HEK293T (cell line): ENCODE data around the gene HYKK.

Source experiments
- CTCF ChIA-PET: fragments of 350-600 bp; formaldehyde crosslinking; extraction: SDS; loops from one replicate; lab custom pipeline; 2021; ENCODE audit warnings: antibody characterized with exemption, inconsistent platforms; lab: Yijun Ruan, JAX
- POLR2A ChIA-PET: fragments of 350-600 bp; formaldehyde crosslinking; extraction: SDS; loops from one replicate; lab custom pipeline; 2020; ENCODE audit warnings: antibody characterized with exemption, inconsistent platforms; lab: Yijun Ruan, JAX
- DNase-seq: peaks from one replicate; pipeline ENCODE4 v3.0.0; 2012; ENCODE audit warnings: mixed read lengths; ENCODE audit errors: extremely low spot score
- ARNT ChIP-seq: fragments of 450-650 bp; IDR thresholded peaks from 2 replicates; pipeline ENCODE4 v1.6.1; 2017; ENCODE audit warnings: mild to moderate bottlenecking
- BHLHE40 ChIP-seq: fragments of 450-650 bp; IDR thresholded peaks from 2 replicates; pipeline ENCODE4 v1.6.1; 2016; ENCODE audit warnings: mild to moderate bottlenecking, moderate library complexity, borderline replicate concordance
- CTBP1 ChIP-seq: fragments of 450-650 bp; IDR thresholded peaks from 2 replicates; pipeline ENCODE4 v1.6.1; 2016; ENCODE audit warnings: borderline replicate concordance
- ELF4 ChIP-seq: fragments of 450-650 bp; IDR thresholded peaks from 2 replicates; pipeline ENCODE4 v1.6.1; 2017; ENCODE audit warnings: antibody characterized with exemption
- FOXA1 ChIP-seq: fragments of 450-650 bp; IDR thresholded peaks from 2 replicates; pipeline ENCODE4 v1.6.1; 2016; ENCODE audit warnings: mild to moderate bottlenecking
- FOXK2 ChIP-seq: fragments of 450-650 bp; IDR thresholded peaks from 2 replicates; pipeline ENCODE4 v1.6.1; 2016; ENCODE audit warnings: mild to moderate bottlenecking
- FOXM1 ChIP-seq: fragments of 450-650 bp; IDR thresholded peaks from 2 replicates; pipeline ENCODE4 v1.6.1; 2017; ENCODE audit warnings: mild to moderate bottlenecking, borderline replicate concordance
- HDGF ChIP-seq: fragments of 450-650 bp; IDR thresholded peaks from 2 replicates; pipeline ENCODE4 v1.6.1; 2017; ENCODE audit warnings: antibody characterized with exemption, borderline replicate concordance
- L3MBTL2 ChIP-seq: fragments of 450-650 bp; conservative IDR thresholded peaks from 2 replicates; pipeline ENCODE4 v1.6.1; 2016; ENCODE audit warnings: mild to moderate bottlenecking
- LEF1 ChIP-seq: fragments of 450-650 bp; IDR thresholded peaks from 2 replicates; pipeline ENCODE4 v1.6.1; 2017; ENCODE audit warnings: mild to moderate bottlenecking, borderline replicate concordance
- NFRKB ChIP-seq: fragments of 450-650 bp; IDR thresholded peaks from 2 replicates; pipeline ENCODE4 v1.6.1; 2016; ENCODE audit warnings: mild to moderate bottlenecking, moderate library complexity
- SP1 ChIP-seq: fragments of 450-650 bp; IDR thresholded peaks from 2 replicates; pipeline ENCODE4 v1.6.1; 2017
- SUZ12 ChIP-seq: fragments of 450-650 bp; IDR thresholded peaks from 2 replicates; pipeline ENCODE4 v1.6.1; 2016; ENCODE audit warnings: mild to moderate bottlenecking
- TARDBP ChIP-seq: fragments of 450-650 bp; IDR thresholded peaks from 2 replicates; pipeline ENCODE4 v1.6.1; 2016
- ZNF384 ChIP-seq: fragments of 450-650 bp; IDR thresholded peaks from 2 replicates; pipeline ENCODE4 v1.6.1; 2016
- TF ChIP-seq, protein P1 (sequence below): fragments of 450-650 bp; IDR thresholded peaks from 2 replicates; pipeline ENCODE4 v1.6.1; 2016

HYKK gene

DNA sequence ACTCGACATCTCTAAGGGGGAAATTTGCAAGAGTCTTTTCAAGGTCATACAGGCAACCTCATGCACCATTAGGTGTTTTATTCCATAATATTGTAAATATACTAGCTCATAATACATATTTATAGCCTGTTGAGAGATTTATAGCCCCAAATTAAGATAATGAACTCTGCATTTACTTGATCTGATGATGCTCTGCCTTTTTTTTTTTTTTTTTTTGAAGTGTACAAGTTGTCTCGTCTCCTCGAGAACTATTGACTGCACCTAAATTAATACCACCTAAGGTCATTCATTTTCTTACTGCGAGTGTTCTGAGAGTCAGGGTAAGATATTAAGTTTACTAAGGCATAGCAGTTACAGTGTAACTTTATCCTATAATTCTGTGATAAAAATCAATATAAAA lies 64.0 kb downstream of the HYKK start:
- CTCF ChIA-PET: interaction anchor here (0.6 to 0.8 kb wide), 3 partner anchors 49 to 327 kb away, joined by 3 to 4 read pairs (median 3); no protein-coding TSS in a partner anchor
- DNase-seq: no peak
- POLR2A ChIA-PET: no interaction called here
- no peak for TF ChIP-seq FOXM1
- no peak for TF ChIP-seq ELF4
- TF ChIP-seq FOXK2: no peak
- TF ChIP-seq, protein P1, sequence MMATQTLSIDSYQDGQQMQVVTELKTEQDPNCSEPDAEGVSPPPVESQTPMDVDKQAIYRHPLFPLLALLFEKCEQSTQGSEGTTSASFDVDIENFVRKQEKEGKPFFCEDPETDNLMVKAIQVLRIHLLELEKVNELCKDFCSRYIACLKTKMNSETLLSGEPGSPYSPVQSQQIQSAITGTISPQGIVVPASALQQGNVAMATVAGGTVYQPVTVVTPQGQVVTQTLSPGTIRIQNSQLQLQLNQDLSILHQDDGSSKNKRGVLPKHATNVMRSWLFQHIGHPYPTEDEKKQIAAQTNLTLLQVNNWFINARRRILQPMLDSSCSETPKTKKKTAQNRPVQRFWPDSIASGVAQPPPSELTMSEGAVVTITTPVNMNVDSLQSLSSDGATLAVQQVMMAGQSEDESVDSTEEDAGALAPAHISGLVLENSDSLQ: peak; percentile 47
- no peak for TF ChIP-seq CTBP1
- peak; percentile 75 for TF ChIP-seq ZNF384
- TF ChIP-seq SP1: no peak
- TF ChIP-seq ARNT: no peak
- no peak for TF ChIP-seq HDGF
- no peak for TF ChIP-seq BHLHE40
- no peak for TF ChIP-seq NFRKB
- no peak for TF ChIP-seq TARDBP
- no peak for TF ChIP-seq SUZ12
- TF ChIP-seq LEF1: no peak
- TF ChIP-seq FOXA1: no peak
- TF ChIP-seq L3MBTL2: no peak

DNA sequence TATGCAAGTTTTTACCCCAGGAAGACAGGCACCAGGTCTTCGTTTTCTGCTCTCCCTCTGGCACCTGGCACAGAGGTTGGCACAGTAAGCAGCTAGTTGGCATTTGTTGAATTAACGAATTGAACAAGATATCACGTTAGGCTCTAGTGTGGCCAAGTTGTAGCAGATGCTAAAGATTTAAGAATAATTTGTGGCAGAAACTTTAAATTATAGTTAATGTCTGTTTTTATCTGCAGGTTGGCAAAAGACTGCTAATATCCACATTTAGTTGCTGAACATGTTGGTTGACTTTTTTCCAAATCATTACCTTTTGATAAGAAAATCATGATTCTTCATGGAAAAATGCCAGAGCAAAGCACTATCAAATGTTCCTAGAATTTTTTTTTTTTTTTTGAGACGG lies 66.0 kb downstream of the HYKK start:
- ChIA-PET POLR2A (no interaction called here), CTCF (no interaction called here)
- no peak for DNase-seq

DNA sequence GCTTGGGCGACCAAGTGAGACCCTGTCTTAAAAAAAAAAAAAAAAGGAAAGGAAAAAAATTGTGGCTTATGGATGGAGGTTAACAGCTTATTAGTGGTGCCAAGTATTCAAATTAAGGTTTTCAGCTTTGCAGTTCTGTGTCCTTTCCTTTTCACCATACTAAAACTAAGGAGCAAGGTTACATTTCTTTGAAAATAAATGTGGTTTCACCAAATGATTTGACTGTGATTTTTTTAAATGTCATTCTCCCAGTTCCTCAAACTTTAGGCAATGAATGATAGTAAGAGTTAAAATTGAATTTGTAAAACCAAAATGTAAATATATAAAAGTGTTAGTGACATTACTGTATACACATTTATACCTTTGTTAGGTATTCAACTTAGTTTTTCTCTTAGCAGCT lies 67.6 kb downstream of the HYKK start:
- POLR2A ChIA-PET: interaction anchor here (0.6 to 1.3 kb wide), 2 partner anchors 10 to 126 kb away, joined by 3 to 9 read pairs; partner anchors contain the start of gene CHRNA5
- no peak for DNase-seq
- TF ChIP-seq ELF4 (no peak), SP1 (no peak), NFRKB (no peak), L3MBTL2 (no peak), LEF1 (no peak), TARDBP (no peak), FOXM1 (no peak), BHLHE40 (no peak), FOXA1 (no peak), CTBP1 (no peak)
- CTCF ChIA-PET: interaction anchor here (0.7 to 0.9 kb wide), 2 partner anchors 63 to 414 kb away, joined by 3 to 4 read pairs; no protein-coding TSS in a partner anchor

More for the DNA sequence above, 66.0 kb downstream of the HYKK start:
- TF ChIP-seq BHLHE40: no peak
- TF ChIP-seq HDGF: no peak
- TF ChIP-seq ZNF384: no peak
- TF ChIP-seq LEF1: no peak
- TF ChIP-seq CTBP1: no peak
- TF ChIP-seq, protein P1: no peak
